HepG2 (cell line): ENCODE results near the gene GSX1. TPM values are rescaled to one million over a fixed set of nuclear protein-coding genes. Genes with fewer than 3 reads are reported as not detected.

Experiments
- ATAC-seq: fragments of 200-7000 bp; cut with Tn5 transposase; 3 replicates; pipeline ENCODE4 v1.9.1; 2020; ENCODE audit warnings: mild to moderate bottlenecking, moderate library complexity
- BruUV-seq: library from RNA; stranded (reverse); fragments of 400-500 nt; replicated peaks from 2 replicates; lab custom pipeline; 2021; lab: Mats Ljungman, UMichigan
- CTCF ChIA-PET: fragments of 300-600 bp; formaldehyde crosslinking; extraction: SDS; loops from one replicate; lab custom pipeline; 2021; ENCODE audit warnings: low total read pairs, inconsistent platforms, low intra/inter-chr PET ratio; lab: Yijun Ruan, JAX
- POLR2A ChIA-PET: fragments of 350-600 bp; sonication (Branson Sonifier 250); formaldehyde crosslinking; loops from one replicate; lab custom pipeline; 2020; ENCODE audit warnings: antibody characterized with exemption, inconsistent platforms; lab: Yijun Ruan, JAX
- DNase-seq: peaks from one replicate; pipeline ENCODE4 v3.0.0-alpha.2; 2015; ENCODE audit warnings: low spot score
- FAIRE-seq: peaks from 3 replicates; lab custom pipeline; 2011; peaks lifted over from hg19 to GRCh38; lab: Jason Lieb, UNC
- H2AFZ ChIP-seq: one replicate; pipeline ENCODE4 v1.6.1; 2011; ENCODE audit warnings: low read length, inconsistent platforms
- H3K27ac ChIP-seq: fragments of 300-600 bp; 3 replicates; pipeline ENCODE4 v1.8.0; 2011; ENCODE audit warnings: mixed run types, mild to moderate bottlenecking, mixed read lengths, low read length, inconsistent platforms; ENCODE audit not compliant: insufficient read depth; ENCODE audit errors: extremely low read length
- H3K27me3 ChIP-seq, 2 experiments: fragments of 200-600 bp in 1 of 2; 2 replicates in 1 of 2; 3 replicates in 1 of 2; pipeline versions ENCODE4 v1.6.0 to v1.8.0; 2011; ENCODE audit warnings: low read length in 2 of 2, mild to moderate bottlenecking in 2 of 2, moderate library complexity in 2 of 2, inconsistent platforms in 1 of 2; ENCODE audit not compliant: insufficient read depth in 2 of 2, control insufficient read depth in 1 of 2
- H3K36me3 ChIP-seq, 2 experiments: fragments of 200-600 bp in 1 of 2; replicated peaks in 1 of 2; 2 replicates in 1 of 2; 3 replicates in 1 of 2; pipeline versions ENCODE4 v1.5.1 to v1.8.0; 2011; ENCODE audit warnings: low read length in 2 of 2, inconsistent platforms in 1 of 2; ENCODE audit not compliant: insufficient read depth in 2 of 2, control insufficient read depth in 1 of 2
- H3K4me1 ChIP-seq: 2 replicates; pipeline ENCODE4 v1.5.1; 2012; ENCODE audit warnings: low read length, inconsistent platforms; ENCODE audit not compliant: insufficient read depth
- H3K4me2 ChIP-seq: 2 replicates; pipeline ENCODE4 v1.6.0; 2011; ENCODE audit warnings: low read depth, low read length, inconsistent platforms
- H3K4me3 ChIP-seq, 3 experiments: fragments of 200-600 bp in 1 of 3; sonication (generic), shearing (Covaris generic) in 1 of 3; replicated peaks in 1 of 3; 2 replicates each; pipeline ENCODE4 v1.5.1; 2011 to 2016; ENCODE audit warnings: low read length in 3 of 3, inconsistent platforms in 2 of 3, low read depth in 2 of 3, mild to moderate bottlenecking in 2 of 3, control low read depth in 1 of 3, mixed read lengths in 1 of 3; ENCODE audit not compliant: insufficient read depth in 1 of 3
- H3K79me2 ChIP-seq: one replicate; pipeline ENCODE4 v1.6.1; 2011; ENCODE audit warnings: low read length, inconsistent platforms; ENCODE audit not compliant: insufficient read depth
- H3K9ac ChIP-seq: 2 replicates; pipeline ENCODE4 v1.6.0; 2011; ENCODE audit warnings: mild to moderate bottlenecking, low read depth, low read length, inconsistent platforms; ENCODE audit not compliant: insufficient read depth
- H3K9me3 ChIP-seq: 2 replicates; pipeline ENCODE4 v1.5.1; 2012; ENCODE audit warnings: mild to moderate bottlenecking, low read length
- H4K20me1 ChIP-seq: 2 replicates; pipeline ENCODE4 v1.6.0; 2011; ENCODE audit warnings: inconsistent platforms, mild to moderate bottlenecking, low read length, moderate library complexity; ENCODE audit not compliant: insufficient read depth
- ARID5B ChIP-seq: IDR thresholded peaks from 2 replicates; pipeline ENCODE4 v1.4.0; 2020; ENCODE audit warnings: mild to moderate bottlenecking, missing genetic modification reagents
- CBX5 ChIP-seq: sonication (generic); formaldehyde crosslinking; IDR thresholded peaks from 2 replicates; pipeline ENCODE4 v1.4.0; 2020; ENCODE audit warnings: missing genetic modification reagents, borderline replicate concordance
- EZH2 ChIP-seq: conservative IDR thresholded peaks from 2 replicates; pipeline ENCODE4 v1.6.1; 2012; ENCODE audit warnings: mild to moderate bottlenecking, low read depth, low read length, moderate library complexity
- JUNB ChIP-seq: sonication (generic); formaldehyde crosslinking; IDR thresholded peaks from 2 replicates; pipeline ENCODE4 v1.8.0; 2022; ENCODE audit warnings: missing genetic modification reagents, mild to moderate bottlenecking, borderline replicate concordance
- SALL2 ChIP-seq: sonication (generic); formaldehyde crosslinking; IDR thresholded peaks from 2 replicates; pipeline ENCODE4 v1.8.1; 2023; ENCODE audit warnings: mild to moderate bottlenecking, missing genetic modification reagents, inconsistent platforms
- SATB2 ChIP-seq: sonication (generic); formaldehyde crosslinking; IDR thresholded peaks from 2 replicates; pipeline ENCODE4 v1.5.0; 2020; ENCODE audit warnings: missing genetic modification reagents
- WIZ ChIP-seq: sonication (generic); formaldehyde crosslinking; IDR thresholded peaks from 2 replicates; pipeline ENCODE4 v1.5.1; 2020; ENCODE audit warnings: mild to moderate bottlenecking, missing genetic modification reagents
- ZFP1 ChIP-seq: IDR thresholded peaks from 2 replicates; pipeline ENCODE4 v1.6.1; 2016
- ZFP82 ChIP-seq: sonication (generic); formaldehyde crosslinking; IDR thresholded peaks from 2 replicates; pipeline ENCODE4 v1.5.1; 2020; ENCODE audit warnings: mild to moderate bottlenecking, missing genetic modification reagents, borderline replicate concordance
- ZNF225 ChIP-seq: sonication (generic); formaldehyde crosslinking; IDR thresholded peaks from 2 replicates; pipeline ENCODE4 v1.4.0; 2020; ENCODE audit warnings: mild to moderate bottlenecking, missing genetic modification reagents
- ZNF264 ChIP-seq: sonication (generic); formaldehyde crosslinking; IDR thresholded peaks from 2 replicates; pipeline ENCODE4 v1.4.0; 2020; ENCODE audit warnings: missing genetic modification reagents
- ZNF577 ChIP-seq: sonication (generic); formaldehyde crosslinking; IDR thresholded peaks from 2 replicates; pipeline ENCODE4 v1.4.0; 2020; ENCODE audit warnings: mild to moderate bottlenecking, low read depth, missing genetic modification reagents, borderline replicate concordance
- ZNF652 ChIP-seq: IDR thresholded peaks from 2 replicates; pipeline ENCODE4 v1.6.1; 2016; ENCODE audit warnings: low read depth, borderline replicate concordance
- ZNF883 ChIP-seq: sonication (generic); formaldehyde crosslinking; IDR thresholded peaks from 2 replicates; pipeline ENCODE4 v1.5.1; 2020; ENCODE audit warnings: mild to moderate bottlenecking, missing genetic modification reagents; ENCODE audit errors: not compliant biosample characterization
- whole genome bisulfite sequencing: methylation state at CpG from one replicate; pipeline ENCODE4 v1.1.6; 2017; ENCODE audit warnings: low lambda C conversion rate; 5-methylcytosine and 5-hydroxymethylcytosine counted together
- in situ Hi-C: cut with HindIII; loops from 2 replicates; pipeline ENCODE4 v1.10.0; 2017; ENCODE audit warnings: low pct_unique_long_range_greater_than_20kb; ENCODE audit not compliant: extremely low pct_ligation_motif_present
- intact Hi-C: fragments of 100-400 bp; cut with micrococcal nuclease; formaldehyde crosslinking; loops from one replicate; pipeline ENCODE4 v1.10.0; 2022; ENCODE audit not compliant: unreplicated experiment
- polyA plus RNA-seq, 8 experiments: library from polyadenylated mRNA; depleted of rRNA in 3 of 8; stranded (reverse) in 7 of 8; unstranded in 1 of 8; fragments of >200 nt; fragmentation: Illumina TruSeq in 4 of 8; extraction: Trizol in 4 of 8; gene quantifications; 2 replicates each; pipeline versions ENCODE4 v1.2.1 to v1.2.3, GENCODE V29; 2011 to 2016; ENCODE audit warnings: low read depth in 4 of 8, missing spikeins in 1 of 8, mixed read lengths in 1 of 8; ENCODE audit not compliant: insufficient read depth in 1 of 8
- total RNA-seq, 5 experiments: library from RNA; depleted of rRNA; stranded (reverse); fragments of >200 nt; fragmentation: Illumina TruSeq; extraction: Trizol; gene quantifications; 2 replicates each; pipeline ENCODE4 v1.2.3, GENCODE V29; 2016; ENCODE audit warnings: low read depth in 1 of 5

GSX1 gene
- total and polyA plus RNA-seq, 2 of the 13 experiments (the other 11 are each of a cell fraction or from before 2014, with no cell fraction given), result not detected

GRCh38 chr13:27791146-27791900, 960 bp upstream of the GSX1 start:
- Histone ChIP-seq H3K79me2 (no peaks in the 10 kb centered on the region), H3K27me3 (peaks cover 7 to 64% of the 10 kb centered on the region in 2 experiments), H3K36me3 (no peaks in the 10 kb centered on the region), H3K4me2 (peak overlapping the region; percentile 64), H3K4me3 (peak overlapping the region; percentile 9 to 51 (median 38); a peak in 4 of 6 replicates), H3K9me3 (no peaks in the 10 kb centered on the region), H3K4me1 (peaks cover 27% of the 10 kb centered on the region), H3K9ac (no peak overlapping the region)
- DNase-seq (no peak), ATAC-seq (no peak), FAIRE-seq (no peak)
- in situ Hi-C loops, result no loop called here
- POLR2A ChIA-PET, result no interaction called here
- WGBS, result 13% methylated on average over 27 of the region's 36 CpGs
- peak; percentile 81 for TF ChIP-seq ZNF652 (CRISPR knock-in tag)
- TF ChIP-seq ZNF264, result no peak
- TF ChIP-seq SATB2, result no peak
- no peak for TF ChIP-seq CBX5
- 0 out of 2 replicates have a peak, but pooled peaks have one; percentile 24 for TF ChIP-seq EZH2
- TF ChIP-seq, all 625 proteins: peak for 2
- no peak overlapping the region for H2AFZ ChIP-seq
- intact Hi-C loops, result no loop called here
- no TSS peak for BruUV-seq
- CTCF ChIA-PET, result no interaction called here
- no peaks in the 10 kb centered on the region for H4K20me1 ChIP-seq
- no peak overlapping the region for H3K27ac ChIP-seq

- H3K27ac ChIP-seq, result no peak overlapping the region
- H3K79me2 ChIP-seq, result no peaks in the 10 kb centered on the region
- CTCF ChIA-PET, result no interaction called here
- ATAC-seq (no peak), DNase-seq (no peak), FAIRE-seq (no peak)
- peaks cover 9 to 70% of the 10 kb centered on the region in 2 experiments for H3K27me3 ChIP-seq
- H3K9ac ChIP-seq, result no peak overlapping the region
- no peak overlapping the region for H2AFZ ChIP-seq
- no peaks in the 10 kb centered on the region for H3K9me3 ChIP-seq
- peaks cover 27% of the 10 kb centered on the region for H3K4me1 ChIP-seq
- no peak overlapping the region for H3K4me3 ChIP-seq
- intact Hi-C loops, result no loop called here
- in situ Hi-C loops, result no loop called here
- H3K4me2 ChIP-seq, result no peak overlapping the region
- POLR2A ChIA-PET, result no interaction called here
- 62% methylated on average over 22 of the region's 22 CpGs for WGBS
- H4K20me1 ChIP-seq, result no peaks in the 10 kb centered on the region
- H3K36me3 ChIP-seq, result no peaks in the 10 kb centered on the region
- no TSS peak for BruUV-seq
- TF ChIP-seq JUNB (CRISPR knock-in tag) (no peak), ZNF883 (CRISPR knock-in tag) (no peak), ZNF577 (CRISPR knock-in tag) (no peak), ZFP82 (no peak), ZNF225 (CRISPR knock-in tag) (no peak), ZFP1 (CRISPR knock-in tag) (no peak), ARID5B (CRISPR knock-in tag) (no peak), SALL2 (CRISPR knock-in tag) (no peak), WIZ (CRISPR knock-in tag) (no peak)
Measured at GRCh38 chr13:27791901-27792392, 336 bp upstream of the GSX1 start.
